Right lobe of liver (tissue), 4 donors: ENCODE data around the gene LRRC71.

ENCODE experiments used
- POLR2A ChIP-seq: fragments of 450-650 bp; IDR thresholded peaks from one replicate; pipeline ENCODE4 v1.6.1; 2017; ENCODE audit warnings: antibody characterized with exemption, mild to moderate bottlenecking
- TF ChIP-seq, protein P1 (sequence below), 4 donors: fragments of 200-600 bp in 3 of 4; fragments of 450-650 bp in 1 of 4; IDR thresholded peaks; one replicate each; pipeline versions ENCODE4 v1.5.1 to v1.8.0; 2016 to 2022; ENCODE audit warnings: antibody characterized with exemption in 4 of 4, mild to moderate bottlenecking in 2 of 4
- donor health status: DM: no; HTN: no; CAD: no.
- donor health status: DM: no; HTN: no; CAD: no.
- donor health status: DM: no; HTN: yes; CAD: no.

DNA sequence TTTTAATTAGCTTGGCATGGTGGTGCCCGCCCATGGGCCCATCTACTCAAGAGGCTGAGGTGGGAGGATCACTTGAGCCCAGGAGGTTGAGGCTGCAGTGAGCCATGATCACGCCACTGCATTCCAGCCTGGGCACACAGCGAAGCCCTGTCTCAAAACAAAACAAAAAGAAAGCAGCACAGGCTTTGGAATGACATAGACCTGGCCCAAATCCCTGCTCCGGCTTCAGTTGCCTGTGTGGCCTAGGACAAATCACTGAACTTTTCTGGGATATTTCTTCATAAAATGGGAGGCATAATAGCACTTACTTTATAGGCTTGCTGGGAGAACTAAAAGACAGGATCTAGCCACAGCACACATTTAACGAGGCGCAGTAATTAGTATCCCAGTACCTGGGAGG, 24.5 kb upstream of the LRRC71 start:
- TF ChIP-seq, protein P1, sequence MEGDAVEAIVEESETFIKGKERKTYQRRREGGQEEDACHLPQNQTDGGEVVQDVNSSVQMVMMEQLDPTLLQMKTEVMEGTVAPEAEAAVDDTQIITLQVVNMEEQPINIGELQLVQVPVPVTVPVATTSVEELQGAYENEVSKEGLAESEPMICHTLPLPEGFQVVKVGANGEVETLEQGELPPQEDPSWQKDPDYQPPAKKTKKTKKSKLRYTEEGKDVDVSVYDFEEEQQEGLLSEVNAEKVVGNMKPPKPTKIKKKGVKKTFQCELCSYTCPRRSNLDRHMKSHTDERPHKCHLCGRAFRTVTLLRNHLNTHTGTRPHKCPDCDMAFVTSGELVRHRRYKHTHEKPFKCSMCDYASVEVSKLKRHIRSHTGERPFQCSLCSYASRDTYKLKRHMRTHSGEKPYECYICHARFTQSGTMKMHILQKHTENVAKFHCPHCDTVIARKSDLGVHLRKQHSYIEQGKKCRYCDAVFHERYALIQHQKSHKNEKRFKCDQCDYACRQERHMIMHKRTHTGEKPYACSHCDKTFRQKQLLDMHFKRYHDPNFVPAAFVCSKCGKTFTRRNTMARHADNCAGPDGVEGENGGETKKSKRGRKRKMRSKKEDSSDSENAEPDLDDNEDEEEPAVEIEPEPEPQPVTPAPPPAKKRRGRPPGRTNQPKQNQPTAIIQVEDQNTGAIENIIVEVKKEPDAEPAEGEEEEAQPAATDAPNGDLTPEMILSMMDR (IDR thresholded peaks at IDR 0.05), result no peak
- no peak for TF ChIP-seq POLR2A
